Fibroblast of villous mesenchyme (primary cell): ENCODE measurements around the gene CEP170B. TPM values are rescaled to one million over a fixed set of nuclear protein-coding genes. Genes with fewer than 3 reads are reported as not detected.

Experiments
- DNase-seq: peaks from one replicate; pipeline ENCODE4 v3.0.0-alpha.2; 2010; ENCODE audit warnings: low read depth
- H3K4me3 ChIP-seq: 2 replicates; pipeline ENCODE4 v1.5.1; 2011; ENCODE audit warnings: low read depth, mild to moderate bottlenecking, low read length
- total RNA-seq: library from RNA; depleted of rRNA; stranded (reverse); fragments of >200 nt; gene quantifications from 2 replicates; pipeline ENCODE4 v1.2.3, GENCODE V29; 2012
- TF ChIP-seq, protein P1 (sequence below): IDR thresholded peaks from 2 replicates; pipeline ENCODE4 v1.5.1; 2012; ENCODE audit warnings: low read depth, mild to moderate bottlenecking, low read length; ENCODE audit not compliant: insufficient read depth

Gene CEP170B
- total RNA-seq, 1 donor: 19.4 TPM

DNA sequence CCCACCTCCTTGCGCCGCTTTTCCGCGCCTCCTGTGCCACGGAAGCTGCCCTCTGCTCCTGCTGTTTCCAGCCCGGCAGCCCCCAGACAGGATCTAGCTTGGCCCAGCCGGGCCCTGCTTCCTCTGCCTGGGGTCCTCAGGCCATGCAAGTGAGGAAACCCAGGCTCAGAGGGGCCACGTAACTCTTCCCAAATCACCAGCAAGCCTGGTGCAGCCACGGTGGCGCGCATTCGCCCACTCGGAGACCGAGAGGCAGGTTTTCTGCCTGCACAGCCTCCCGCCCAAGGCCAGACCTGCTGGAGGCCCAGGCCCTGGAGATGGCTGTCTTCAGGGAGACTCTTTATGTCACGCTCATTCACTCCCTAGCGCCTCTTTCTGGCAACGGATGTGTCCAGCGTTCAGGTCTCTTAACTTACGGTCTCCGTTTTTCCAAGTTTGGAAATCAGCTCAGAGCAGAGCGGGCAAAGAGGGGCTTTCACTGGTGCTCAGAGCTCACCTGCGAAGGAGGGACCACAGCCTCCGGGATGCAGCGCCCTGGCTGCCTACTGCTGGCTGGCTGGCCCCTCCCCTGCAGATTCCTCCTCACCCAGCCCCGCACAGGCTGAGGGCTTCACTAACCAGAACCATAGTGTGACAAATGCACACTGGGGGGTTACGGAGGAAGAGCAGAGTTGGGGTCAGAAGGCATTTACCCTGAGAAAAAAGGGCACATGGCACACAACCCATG is 20.6 kb upstream of the CEP170B start:
- no peak overlapping the region for H3K4me3 ChIP-seq
- no peak for DNase-seq
- TF ChIP-seq, protein P1, sequence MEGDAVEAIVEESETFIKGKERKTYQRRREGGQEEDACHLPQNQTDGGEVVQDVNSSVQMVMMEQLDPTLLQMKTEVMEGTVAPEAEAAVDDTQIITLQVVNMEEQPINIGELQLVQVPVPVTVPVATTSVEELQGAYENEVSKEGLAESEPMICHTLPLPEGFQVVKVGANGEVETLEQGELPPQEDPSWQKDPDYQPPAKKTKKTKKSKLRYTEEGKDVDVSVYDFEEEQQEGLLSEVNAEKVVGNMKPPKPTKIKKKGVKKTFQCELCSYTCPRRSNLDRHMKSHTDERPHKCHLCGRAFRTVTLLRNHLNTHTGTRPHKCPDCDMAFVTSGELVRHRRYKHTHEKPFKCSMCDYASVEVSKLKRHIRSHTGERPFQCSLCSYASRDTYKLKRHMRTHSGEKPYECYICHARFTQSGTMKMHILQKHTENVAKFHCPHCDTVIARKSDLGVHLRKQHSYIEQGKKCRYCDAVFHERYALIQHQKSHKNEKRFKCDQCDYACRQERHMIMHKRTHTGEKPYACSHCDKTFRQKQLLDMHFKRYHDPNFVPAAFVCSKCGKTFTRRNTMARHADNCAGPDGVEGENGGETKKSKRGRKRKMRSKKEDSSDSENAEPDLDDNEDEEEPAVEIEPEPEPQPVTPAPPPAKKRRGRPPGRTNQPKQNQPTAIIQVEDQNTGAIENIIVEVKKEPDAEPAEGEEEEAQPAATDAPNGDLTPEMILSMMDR: no peak

DNA sequence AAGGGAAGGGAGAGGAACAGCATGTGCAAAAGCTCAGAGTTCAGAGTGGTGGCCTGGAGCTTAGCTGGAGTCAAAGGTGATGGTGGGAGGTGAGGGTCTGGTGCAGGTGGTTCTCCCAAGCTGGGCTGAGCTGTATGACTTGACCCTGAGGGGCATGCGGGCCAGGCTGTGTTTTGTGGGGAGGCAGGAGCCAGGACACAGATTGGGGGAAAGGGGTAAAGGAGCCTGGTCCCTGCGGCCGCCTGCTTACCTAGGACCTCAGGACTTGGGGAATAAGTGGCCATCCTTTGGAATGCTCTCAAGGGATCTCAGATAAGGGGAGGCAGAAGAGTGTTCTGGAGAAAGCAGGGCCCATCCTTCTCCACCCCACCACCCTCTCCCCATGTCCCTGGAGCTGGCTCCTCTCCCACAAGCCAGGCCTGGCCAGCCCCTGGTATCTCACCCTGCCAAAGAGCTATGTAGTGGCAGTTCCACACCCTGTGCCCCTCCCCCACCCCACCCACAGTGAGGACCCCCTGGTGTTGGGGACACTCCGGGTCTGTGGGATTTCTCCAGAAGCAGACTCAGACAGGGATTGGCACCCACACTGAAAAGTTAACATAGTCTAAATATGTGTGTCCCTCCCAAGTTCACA is 19.9 kb upstream of the CEP170B start:
- no peak overlapping the region for H3K4me3 ChIP-seq
- TF ChIP-seq, protein P1: no peak
- DNase-seq: no peak

DNA sequence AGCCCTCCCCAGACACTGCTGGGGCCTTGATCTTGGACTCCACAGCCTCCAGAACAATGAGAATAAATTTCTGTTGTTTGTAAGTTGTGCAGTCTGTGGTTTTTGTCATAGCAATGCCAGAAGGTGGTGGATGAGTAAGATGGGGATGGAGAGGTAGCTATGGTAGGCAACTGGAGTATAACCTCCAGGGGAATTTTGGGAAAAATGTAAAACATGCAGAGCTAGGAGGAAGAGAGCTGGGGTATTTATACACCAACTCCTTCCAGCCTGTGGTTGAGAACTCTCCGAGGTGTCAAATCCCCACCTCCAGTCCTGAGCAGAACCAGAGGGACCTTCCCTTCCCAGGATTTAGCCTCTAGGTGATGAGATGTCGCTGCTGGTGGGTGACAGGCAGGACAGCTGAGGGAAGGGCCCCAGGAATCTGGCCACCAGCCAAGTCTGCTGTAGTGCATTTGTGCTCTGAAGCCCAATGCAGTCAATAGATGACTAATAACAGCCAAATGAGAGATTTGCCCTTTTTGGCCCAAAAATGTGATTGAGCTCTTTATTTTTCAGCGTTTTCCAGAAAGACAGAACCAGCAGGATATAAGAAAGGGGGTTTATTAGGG is 19.1 kb upstream of the CEP170B start:
- DNase-seq: no peak
- TF ChIP-seq, protein P1: no peak
- no peak overlapping the region for H3K4me3 ChIP-seq

DNA sequence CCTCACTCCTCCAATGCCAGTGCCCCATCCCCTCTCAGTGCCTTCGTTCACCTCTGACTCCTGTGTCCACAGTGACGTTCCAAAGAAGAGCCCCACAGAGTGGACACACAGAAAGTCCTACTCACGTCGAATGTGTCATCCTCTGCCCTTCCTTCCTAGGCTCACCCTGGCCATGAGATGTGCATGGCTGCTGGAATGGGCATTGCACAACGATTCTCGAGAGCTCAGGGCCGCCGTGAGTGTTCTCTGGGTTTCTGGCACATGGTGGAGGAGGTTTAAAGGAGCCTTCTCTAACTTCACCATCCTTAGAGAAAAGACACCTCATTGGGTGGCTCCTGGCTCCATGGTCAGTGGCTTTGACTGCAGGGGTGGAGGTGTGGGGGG is 12.8 kb upstream of the CEP170B start:
- no peak overlapping the region for H3K4me3 ChIP-seq
- DNase-seq: no peak
- TF ChIP-seq, protein P1: no peak

DNA sequence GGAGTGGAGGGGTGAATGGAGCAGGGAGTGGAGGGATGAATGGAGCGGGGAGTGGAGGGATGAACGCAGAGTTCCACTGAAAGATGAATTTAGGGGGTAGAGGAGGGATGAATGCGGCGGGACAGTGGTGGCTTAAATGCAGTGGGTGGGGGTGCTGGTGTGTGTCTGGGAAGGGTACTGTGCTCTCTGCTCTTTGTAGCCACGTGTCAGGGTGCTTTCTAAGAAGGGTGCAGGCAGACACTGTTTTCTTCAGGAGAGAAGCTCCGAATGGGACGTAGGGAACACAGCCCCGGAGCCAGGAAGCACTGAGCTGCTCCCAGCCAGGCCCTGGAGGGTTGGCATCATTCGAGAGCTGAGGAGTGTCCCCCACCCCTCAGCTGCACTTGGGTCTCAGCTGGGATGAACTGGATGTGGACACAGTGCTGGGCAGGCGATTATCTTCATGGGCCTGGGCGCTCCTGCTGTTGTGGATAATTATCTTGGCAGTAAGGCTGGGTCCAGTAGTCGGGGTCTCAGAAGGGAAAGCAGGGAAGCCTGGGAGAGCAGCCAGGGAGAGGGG is 9.5 kb upstream of the CEP170B start:
- DNase-seq: no peak
- H3K4me3 ChIP-seq: no peak overlapping the region
- TF ChIP-seq, protein P1: no peak

DNA sequence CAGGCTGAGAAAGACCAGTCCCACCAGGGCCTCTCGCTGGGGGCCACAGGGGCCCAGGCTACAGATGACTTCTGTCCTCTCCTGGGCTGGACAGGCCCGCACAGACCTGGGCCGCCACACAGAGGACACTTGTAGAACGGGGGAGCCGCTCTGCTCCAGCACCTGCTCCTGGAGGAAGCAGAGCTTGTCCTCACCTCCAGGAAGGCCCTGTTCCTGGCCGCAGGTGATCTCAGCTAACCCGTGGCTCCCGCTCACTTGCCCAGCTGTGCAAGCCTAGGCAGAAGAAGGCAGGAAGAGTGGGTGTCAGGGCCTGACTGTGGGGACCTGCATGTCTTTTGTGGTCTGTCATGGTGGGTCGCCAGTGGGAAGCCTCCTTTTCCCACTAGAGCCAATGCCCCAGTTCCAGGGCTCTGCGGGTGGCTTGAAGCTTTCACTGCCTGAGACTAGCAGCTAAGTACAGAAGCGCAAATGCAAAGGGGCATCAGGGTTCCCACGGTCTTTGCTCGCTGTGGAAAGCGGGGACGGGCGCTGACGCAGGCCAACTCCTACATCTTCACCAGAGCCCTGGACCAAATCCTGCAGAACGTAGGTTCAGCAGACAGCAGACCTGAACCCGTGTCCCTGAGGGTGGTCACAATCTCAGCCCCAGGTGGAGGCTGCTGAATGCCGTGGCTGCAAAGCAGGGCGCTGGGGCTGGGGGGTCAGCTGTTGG is 8.8 kb upstream of the CEP170B start:
- no peak for DNase-seq
- no peak overlapping the region for H3K4me3 ChIP-seq

More for the DNA sequence above, 8.8 kb upstream of the CEP170B start:
- TF ChIP-seq, protein P1: no peak
